Anterior cingulate cortex (tissue), 58 donors: ENCODE data around the gene IFI27L1.

Source experiments
- DNase-seq, 58 donors: peaks; one replicate each; lab custom pipeline; 2025; lab: John Stamatoyannopoulos, UW

Gene IFI27L1

GRCh38 chr14:94112513-94113063, 31.5 kb downstream of the IFI27L1 start:
- DNase-seq, result no peak

GRCh38 chr14:94113073-94113472, 32.0 kb downstream of the IFI27L1 start:
- DNase-seq, result no peak

GRCh38 chr14:94113490-94113889, 32.4 kb downstream of the IFI27L1 start:
- DNase-seq, result peak in 5 of 58 donors; percentile 9 to 11 (median 10)

GRCh38 chr14:94113908-94114588, 32.9 kb downstream of the IFI27L1 start:
- DNase-seq, result no peak

- no peak for DNase-seq
These were observed 33.5 kb downstream of the IFI27L1 start for GRCh38 chr14:94114589-94115057.

- peak in 6 of 58 donors; percentile 17 to 58 (median 28) for DNase-seq
These were observed 34.0 kb downstream of the IFI27L1 start for GRCh38 chr14:94115058-94115591.

- no peak for DNase-seq
These were observed 34.5 kb downstream of the IFI27L1 start for GRCh38 chr14:94115631-94116030.

GRCh38 chr14:94116701-94117100, 35.6 kb downstream of the IFI27L1 start:
- no peak for DNase-seq

GRCh38 chr14:94117856-94118255, 36.7 kb downstream of the IFI27L1 start:
- DNase-seq, result no peak

GRCh38 chr14:94119071-94119470, 38.0 kb downstream of the IFI27L1 start:
- no peak for DNase-seq

GRCh38 chr14:94120667-94121340, 39.7 kb downstream of the IFI27L1 start:
- DNase-seq, result no peak

- no peak for DNase-seq
These were observed 40.4 kb downstream of the IFI27L1 start for GRCh38 chr14:94121485-94121884.

- DNase-seq, result no peak
These were observed 41.3 kb downstream of the IFI27L1 start for GRCh38 chr14:94122438-94122837.

- DNase-seq, result no peak
These were observed 42.2 kb downstream of the IFI27L1 start for GRCh38 chr14:94123296-94123695.

GRCh38 chr14:94123868-94124267, 42.8 kb downstream of the IFI27L1 start:
- DNase-seq, result no peak

GRCh38 chr14:94124582-94125377, 43.7 kb downstream of the IFI27L1 start:
- peak in 2 of 58 donors; percentile 8 to 24 for DNase-seq

GRCh38 chr14:94125659-94126418, 44.7 kb downstream of the IFI27L1 start:
- no peak for DNase-seq

- DNase-seq, result no peak
These were observed 45.2 kb downstream of the IFI27L1 start for GRCh38 chr14:94126419-94126677.

GRCh38 chr14:94126800-94127199, 45.7 kb downstream of the IFI27L1 start:
- no peak for DNase-seq

GRCh38 chr14:94127330-94127729, 46.2 kb downstream of the IFI27L1 start:
- DNase-seq, result no peak
